HEK293T (cell line): ENCODE measurements around the gene BAZ1A.
A peak's percentile ranks its signal among the peaks of the same experiment; 100 is the strongest.

Source experiments
- CTCF ChIA-PET: fragments of 350-600 bp; formaldehyde crosslinking; extraction: SDS; loops from one replicate; lab custom pipeline; 2021; ENCODE audit warnings: antibody characterized with exemption, inconsistent platforms; lab: Yijun Ruan, JAX
- POLR2A ChIA-PET: fragments of 350-600 bp; formaldehyde crosslinking; extraction: SDS; loops from one replicate; lab custom pipeline; 2020; ENCODE audit warnings: antibody characterized with exemption, inconsistent platforms; lab: Yijun Ruan, JAX
- DNase-seq: peaks from one replicate; pipeline ENCODE4 v3.0.0; 2012; ENCODE audit warnings: mixed read lengths; ENCODE audit errors: extremely low spot score
- ARNT ChIP-seq: fragments of 450-650 bp; IDR thresholded peaks from 2 replicates; pipeline ENCODE4 v1.6.1; 2017; ENCODE audit warnings: mild to moderate bottlenecking
- BHLHE40 ChIP-seq: fragments of 450-650 bp; IDR thresholded peaks from 2 replicates; pipeline ENCODE4 v1.6.1; 2016; ENCODE audit warnings: mild to moderate bottlenecking, moderate library complexity, borderline replicate concordance
- CTBP1 ChIP-seq: fragments of 450-650 bp; IDR thresholded peaks from 2 replicates; pipeline ENCODE4 v1.6.1; 2016; ENCODE audit warnings: borderline replicate concordance
- ELF4 ChIP-seq: fragments of 450-650 bp; IDR thresholded peaks from 2 replicates; pipeline ENCODE4 v1.6.1; 2017; ENCODE audit warnings: antibody characterized with exemption
- FOXA1 ChIP-seq: fragments of 450-650 bp; IDR thresholded peaks from 2 replicates; pipeline ENCODE4 v1.6.1; 2016; ENCODE audit warnings: mild to moderate bottlenecking
- FOXK2 ChIP-seq: fragments of 450-650 bp; IDR thresholded peaks from 2 replicates; pipeline ENCODE4 v1.6.1; 2016; ENCODE audit warnings: mild to moderate bottlenecking
- FOXM1 ChIP-seq: fragments of 450-650 bp; IDR thresholded peaks from 2 replicates; pipeline ENCODE4 v1.6.1; 2017; ENCODE audit warnings: mild to moderate bottlenecking, borderline replicate concordance
- HDGF ChIP-seq: fragments of 450-650 bp; IDR thresholded peaks from 2 replicates; pipeline ENCODE4 v1.6.1; 2017; ENCODE audit warnings: antibody characterized with exemption, borderline replicate concordance
- L3MBTL2 ChIP-seq: fragments of 450-650 bp; conservative IDR thresholded peaks from 2 replicates; pipeline ENCODE4 v1.6.1; 2016; ENCODE audit warnings: mild to moderate bottlenecking
- LEF1 ChIP-seq: fragments of 450-650 bp; IDR thresholded peaks from 2 replicates; pipeline ENCODE4 v1.6.1; 2017; ENCODE audit warnings: mild to moderate bottlenecking, borderline replicate concordance
- NFRKB ChIP-seq: fragments of 450-650 bp; IDR thresholded peaks from 2 replicates; pipeline ENCODE4 v1.6.1; 2016; ENCODE audit warnings: mild to moderate bottlenecking, moderate library complexity
- PKNOX1 ChIP-seq: fragments of 450-650 bp; IDR thresholded peaks from 2 replicates; pipeline ENCODE4 v1.6.1; 2016
- SP1 ChIP-seq: fragments of 450-650 bp; IDR thresholded peaks from 2 replicates; pipeline ENCODE4 v1.6.1; 2017
- SUZ12 ChIP-seq: fragments of 450-650 bp; IDR thresholded peaks from 2 replicates; pipeline ENCODE4 v1.6.1; 2016; ENCODE audit warnings: mild to moderate bottlenecking
- TARDBP ChIP-seq: fragments of 450-650 bp; IDR thresholded peaks from 2 replicates; pipeline ENCODE4 v1.6.1; 2016
- ZNF384 ChIP-seq: fragments of 450-650 bp; IDR thresholded peaks from 2 replicates; pipeline ENCODE4 v1.6.1; 2016

Gene BAZ1A

GRCh38 chr14:34715127-34715863, 159.9 kb downstream of the BAZ1A start:
- no peak for TF ChIP-seq LEF1
- TF ChIP-seq FOXM1: no peak
- no peak for TF ChIP-seq NFRKB
- TF ChIP-seq SUZ12: no peak
- no peak for TF ChIP-seq BHLHE40
- no peak for TF ChIP-seq FOXK2
- no peak for TF ChIP-seq ZNF384
- TF ChIP-seq SP1: no peak
- no peak for TF ChIP-seq PKNOX1
- TF ChIP-seq L3MBTL2: no peak
- no peak for TF ChIP-seq ELF4
- TF ChIP-seq CTBP1: no peak
- TF ChIP-seq FOXA1: no peak
- no peak for TF ChIP-seq HDGF
- TF ChIP-seq TARDBP: no peak
- CTCF ChIA-PET: interaction anchor here (0.5 to 1.4 kb wide), 3 partner anchors 16 to 233 kb away, joined by 3 to 7 read pairs (median 4); no protein-coding TSS in a partner anchor
- POLR2A ChIA-PET: interaction anchor here (0.6 to 2.2 kb wide), 9 partner anchors 8 to 267 kb away, joined by 3 to 18 read pairs (median 4); partner anchors contain the start of gene SRP54
- DNase-seq: no peak

GRCh38 chr14:34714320-34715126, 160.6 kb downstream of the BAZ1A start, which contains the start of gene CFL2:
Gene CFL2, minus strand, starts transcription at chr14:34714593. Its CDS starts 53 bp downstream, at chr14:34714540.
- DNase-seq: peak; percentile 91
- no peak for TF ChIP-seq SUZ12
- no peak for TF ChIP-seq ARNT
- 0 out of 2 replicates have a peak, but pooled peaks have one; percentile 7 for TF ChIP-seq FOXM1
- TF ChIP-seq PKNOX1: no peak
- ChIA-PET POLR2A (interaction anchor here (0.6 to 2.2 kb wide), 11 partner anchors 8 to 268 kb away, joined by 3 to 18 read pairs (median 4); no protein-coding TSS in a partner anchor), CTCF (interaction anchor here (0.5 to 1.4 kb wide), 4 partner anchors 9 to 160 kb away, joined by 3 to 6 read pairs (median 4); no protein-coding TSS in a partner anchor)

GRCh38 chr14:34713681-34714319, 161.4 kb downstream of the BAZ1A start:
- DNase-seq: peak; percentile 13
- POLR2A ChIA-PET: interaction anchor here (0.5 to 2.2 kb wide), 8 partner anchors 9 to 54 kb away, joined by 3 to 18 read pairs (median 3); no protein-coding TSS in a partner anchor
- TF ChIP-seq L3MBTL2 (no peak), CTBP1 (no peak), LEF1 (no peak), NFRKB (no peak), FOXM1 (no peak), ZNF384 (no peak), TARDBP (no peak), SUZ12 (no peak), FOXA1 (no peak), ELF4 (no peak), BHLHE40 (no peak), HDGF (no peak), PKNOX1 (no peak), ARNT (no peak), SP1 (no peak), FOXK2 (no peak)
- CTCF ChIA-PET: interaction anchor here (0.8 to 1.2 kb wide), 2 partner anchors 9 to 16 kb away, joined by 4 to 6 read pairs; no protein-coding TSS in a partner anchor

- ChIA-PET POLR2A (interaction anchor here (0.5 to 2.2 kb wide), 7 partner anchors 10 to 54 kb away, joined by 3 to 18 read pairs (median 3); no protein-coding TSS in a partner anchor), CTCF (interaction anchor here (0.8 to 1.2 kb wide), 3 partner anchors 9 to 17 kb away, joined by 3 to 6 read pairs (median 4); no protein-coding TSS in a partner anchor)
- TF ChIP-seq TARDBP: no peak
- TF ChIP-seq L3MBTL2: no peak
- TF ChIP-seq ARNT: no peak
- TF ChIP-seq FOXA1: no peak
- no peak for TF ChIP-seq SUZ12
- no peak for TF ChIP-seq PKNOX1
- TF ChIP-seq CTBP1: no peak
- TF ChIP-seq SP1: no peak
- no peak for TF ChIP-seq HDGF
- TF ChIP-seq FOXK2: no peak
- TF ChIP-seq NFRKB: no peak
- no peak for TF ChIP-seq ELF4
- TF ChIP-seq BHLHE40: no peak
- DNase-seq: no peak
Measured at GRCh38 chr14:34713122-34713680, 162.0 kb downstream of the BAZ1A start.
